Dedifferentiated amniotic fluid mesenchymal stem cell (primary cell): ENCODE results near the gene DMPK.
A peak's percentile ranks its signal among the peaks of the same experiment; 100 is the strongest.
"Not testable (repeated sequence)": the region's sequence is repeated elsewhere in the genome, so short reads cannot be mapped to it uniquely, and the experiment has no call there.

Experiments used
- DNase-seq: peaks from one replicate; pipeline ENCODE4 v3.0.0-alpha.2; 2016; ENCODE audit errors: extremely low spot score

DMPK gene

GRCh38 chr19:45814851-45815480 is 32.7 kb upstream of the DMPK start, which contains the start of gene RSPH6A:
TSS of gene RSPH6A (minus strand) at chr19:45815308. CDS start at chr19:45815176, 132 bp downstream.
- no peak for DNase-seq

- DNase-seq = no peak
These were observed 32.0 kb upstream of the DMPK start for GRCh38 chr19:45814166-45814780.

DNA sequence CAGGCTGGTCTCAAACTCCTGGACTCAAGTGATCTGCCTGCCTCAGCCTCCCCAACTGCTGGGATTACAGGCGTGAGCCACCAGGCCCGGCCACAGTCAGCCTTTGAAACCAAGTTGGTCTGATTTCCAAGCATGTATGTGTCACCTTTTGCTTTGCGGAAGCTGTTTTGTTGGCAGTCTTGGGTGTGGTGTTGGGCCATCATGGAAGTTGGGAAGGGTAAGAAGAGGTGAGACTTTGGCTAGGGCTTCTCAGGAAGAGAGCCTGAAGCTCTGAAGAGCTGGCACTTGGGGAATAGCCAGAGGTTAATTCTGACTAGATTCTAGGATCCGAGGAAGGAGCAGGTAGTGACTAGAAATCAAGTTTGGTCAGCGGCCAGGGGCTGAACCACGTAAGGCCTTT is 30.0 kb upstream of the DMPK start:
- DNase-seq = no peak

DNA sequence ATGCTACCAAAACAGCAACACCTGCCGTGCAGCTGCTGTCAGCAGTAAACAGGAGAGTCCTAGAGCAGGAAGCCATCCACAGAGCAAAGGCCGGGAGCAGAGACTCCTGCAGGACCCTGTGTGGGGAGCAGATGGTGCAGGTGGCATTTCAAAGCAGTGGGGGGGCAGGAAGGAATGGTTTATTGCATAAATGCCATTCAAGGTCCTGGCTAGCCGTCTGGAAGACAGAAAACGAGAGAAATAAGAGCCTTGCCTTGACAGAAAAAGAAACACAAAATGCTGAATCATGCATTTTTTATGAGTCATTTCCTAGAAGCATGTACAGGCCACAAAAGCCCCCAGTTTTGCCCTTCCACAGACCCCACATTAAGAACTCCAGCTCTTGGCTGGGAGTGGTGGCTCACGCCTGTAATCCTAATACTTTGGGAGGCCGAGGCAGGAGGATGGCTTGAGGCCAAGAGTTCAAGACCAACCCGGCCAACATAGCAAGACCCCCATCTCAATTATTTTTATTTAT is 27.4 kb upstream of the DMPK start:
- peak; percentile 47 for DNase-seq

DNA sequence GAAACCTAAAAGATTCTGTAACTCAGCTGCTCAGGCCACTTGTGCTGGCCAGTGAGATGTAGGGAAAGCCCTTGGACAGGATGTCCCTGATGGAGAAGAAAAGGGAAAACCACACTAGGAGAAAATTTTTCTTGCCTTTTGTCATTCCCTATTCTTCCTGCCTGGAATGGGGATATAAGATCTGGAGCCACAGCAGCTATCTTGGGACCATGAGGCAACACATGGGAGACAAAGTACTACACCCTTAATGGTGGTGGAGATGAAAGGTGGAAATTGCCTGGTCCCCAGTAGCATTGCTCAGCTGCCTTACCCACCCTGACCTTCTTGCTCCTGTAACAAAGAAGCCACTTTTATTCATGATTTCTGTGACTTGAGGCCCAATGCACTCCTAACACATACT is 23.4 kb upstream of the DMPK start:
- no peak for DNase-seq

- DNase-seq = no peak
These were observed 22.6 kb upstream of the DMPK start for GRCh38 chr19:45804959-45805230.

DNA sequence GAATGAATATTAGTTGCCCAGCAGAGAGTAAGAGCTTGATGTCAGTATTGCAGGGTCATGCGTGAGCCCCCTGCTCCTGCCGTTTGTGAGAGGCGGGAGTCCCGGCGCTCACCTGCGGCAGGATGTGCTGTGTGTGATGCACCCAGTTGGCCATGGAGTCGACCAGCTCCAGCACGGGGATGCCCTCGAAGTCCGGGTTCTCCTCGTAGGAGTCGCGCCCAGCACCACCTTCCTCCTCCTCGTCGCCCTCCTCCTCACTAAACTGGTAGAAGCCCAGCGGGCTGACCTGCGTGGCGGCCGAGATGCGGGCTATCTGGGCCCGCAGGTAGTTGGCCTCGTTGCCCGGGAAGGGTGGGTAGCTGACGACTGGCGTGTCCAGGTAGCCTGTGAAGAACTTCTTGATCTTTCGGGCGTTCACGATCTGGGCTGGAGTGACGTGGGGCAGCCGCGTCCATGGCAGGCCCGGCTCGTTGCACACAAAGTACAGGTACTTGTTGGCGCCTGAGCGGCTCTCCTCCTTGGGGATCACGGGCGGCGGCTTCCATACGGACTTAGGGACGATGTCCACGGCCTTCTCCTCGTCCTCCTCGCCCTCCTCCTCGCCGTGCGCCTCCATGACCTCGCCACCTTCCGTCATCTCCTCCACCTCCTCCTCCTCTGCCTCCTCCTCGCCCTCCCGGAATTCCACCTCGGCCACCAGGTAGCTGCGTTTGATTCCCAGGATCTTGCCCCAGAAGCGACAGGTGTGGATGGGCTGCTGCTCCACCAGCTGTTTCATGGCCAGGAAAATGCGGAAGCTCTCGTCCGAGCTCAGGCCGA is 22.1 kb upstream of the DMPK start:
- DNase-seq = no peak

GRCh38 chr19:45801603-45802175 is 19.4 kb upstream of the DMPK start:
- no peak for DNase-seq

DNA sequence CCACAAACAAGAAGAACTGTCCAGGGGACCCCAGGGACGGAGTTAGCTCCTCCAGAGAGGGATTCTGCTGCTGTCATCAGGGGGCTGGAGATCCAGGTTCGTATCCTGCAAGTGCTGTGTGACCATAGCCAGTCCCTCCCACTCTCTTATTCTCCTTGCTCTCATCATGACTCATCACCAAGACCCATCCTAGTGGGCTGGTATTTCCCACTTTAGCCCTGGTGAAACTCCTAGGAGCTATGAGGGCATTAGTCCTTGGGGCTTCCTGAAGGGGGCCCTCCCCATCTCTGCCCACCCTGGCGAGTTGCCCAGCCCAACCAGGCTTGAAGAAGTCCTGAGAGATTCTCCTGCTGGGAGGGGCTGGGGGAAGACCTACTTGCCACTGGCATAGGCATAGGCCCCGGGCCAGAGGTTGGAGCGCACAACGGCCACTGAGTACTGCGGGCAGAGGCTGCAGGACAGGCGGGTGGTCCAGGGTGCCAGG is 17.8 kb upstream of the DMPK start:
- no peak for DNase-seq

DNA sequence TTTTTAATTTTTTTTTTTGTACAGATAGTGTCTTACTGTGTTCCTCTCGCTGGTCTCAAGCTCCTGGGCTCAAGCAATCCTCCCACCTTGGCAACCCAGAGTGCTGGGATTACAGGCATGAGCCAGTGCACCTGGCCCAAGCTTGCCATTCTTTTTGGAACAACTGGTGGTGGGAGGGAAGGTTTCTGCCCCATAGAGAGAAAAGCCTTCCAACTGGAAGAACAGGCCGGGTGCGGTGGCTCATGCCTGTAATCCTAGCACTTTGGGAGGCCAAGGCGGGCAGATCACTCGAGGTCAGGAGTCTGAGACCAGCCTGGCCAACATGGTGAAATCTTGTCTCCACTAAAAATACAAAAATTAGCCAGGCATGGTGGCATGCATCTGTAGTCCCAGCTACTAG is 17.3 kb upstream of the DMPK start:
- not testable (repeated sequence) for DNase-seq

- DNase-seq = peak; percentile 88
These were observed 16.8 kb upstream of the DMPK start for GRCh38 chr19:45798995-45799517.

DNA sequence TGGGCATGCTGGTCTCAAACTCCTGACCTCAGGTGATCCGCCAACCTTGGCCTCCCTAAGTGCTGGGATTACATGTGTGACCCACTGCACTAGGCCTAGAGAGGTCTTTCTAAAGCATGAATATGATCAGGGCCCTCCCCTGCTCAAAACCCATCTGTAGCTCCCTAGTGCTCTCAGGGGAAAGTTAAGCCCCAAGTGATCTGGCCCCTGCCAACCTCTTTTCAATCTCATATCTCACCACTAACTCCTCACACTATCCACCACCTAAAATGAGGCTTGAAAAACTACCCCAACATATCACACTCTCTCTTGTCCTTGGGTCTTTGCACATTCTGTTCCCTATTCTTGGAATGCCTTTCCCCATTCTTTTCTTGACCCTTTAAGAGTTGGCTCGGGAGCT is 12.3 kb upstream of the DMPK start:
- DNase-seq = no peak

GRCh38 chr19:45793876-45794275 is 11.6 kb upstream of the DMPK start:
- no peak for DNase-seq

GRCh38 chr19:45793178-45793564 is 10.9 kb upstream of the DMPK start:
- DNase-seq = no peak

DNA sequence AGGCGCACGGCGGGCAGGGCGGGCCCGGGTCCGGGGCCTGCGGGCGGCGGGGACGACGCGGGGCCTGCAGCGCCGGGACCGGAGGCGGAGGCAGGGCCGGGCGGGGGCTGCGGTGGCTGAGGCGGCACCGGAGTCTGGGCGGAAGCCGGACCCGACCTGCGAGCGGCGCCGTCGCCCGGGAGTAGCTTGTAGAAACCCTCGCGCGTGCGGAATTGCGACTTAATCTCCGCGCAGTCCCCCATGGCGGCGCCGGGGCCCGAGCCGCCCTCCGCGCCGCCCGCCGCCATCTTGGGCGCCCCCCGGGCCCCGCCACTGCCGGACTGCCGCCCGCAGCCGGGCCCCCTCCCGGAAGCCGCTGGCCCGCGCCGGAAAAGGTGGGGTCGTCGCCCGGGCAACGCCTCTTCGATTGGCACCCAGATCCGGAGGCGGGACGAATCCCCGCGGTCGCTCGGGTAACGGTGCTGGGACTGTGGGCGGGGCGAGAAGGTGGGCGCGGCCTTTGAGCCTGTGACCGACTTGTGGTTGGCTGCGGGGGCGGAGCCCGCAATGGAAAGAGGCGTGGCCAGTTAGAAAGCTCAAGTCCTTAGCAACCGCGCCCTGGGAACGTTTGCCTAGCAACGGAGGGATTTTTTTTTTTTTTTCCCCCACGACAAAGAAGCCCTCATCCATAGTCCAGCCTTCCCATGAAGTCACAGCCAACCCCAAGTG is 10.3 kb upstream of the DMPK start, which contains the start of gene DMWD:
TSS of gene DMWD (minus strand) at position 376 of the 708 bp plus-strand sequence. CDS start at position 287, 89 bp downstream.
- peak; percentile 99 for DNase-seq

DNA sequence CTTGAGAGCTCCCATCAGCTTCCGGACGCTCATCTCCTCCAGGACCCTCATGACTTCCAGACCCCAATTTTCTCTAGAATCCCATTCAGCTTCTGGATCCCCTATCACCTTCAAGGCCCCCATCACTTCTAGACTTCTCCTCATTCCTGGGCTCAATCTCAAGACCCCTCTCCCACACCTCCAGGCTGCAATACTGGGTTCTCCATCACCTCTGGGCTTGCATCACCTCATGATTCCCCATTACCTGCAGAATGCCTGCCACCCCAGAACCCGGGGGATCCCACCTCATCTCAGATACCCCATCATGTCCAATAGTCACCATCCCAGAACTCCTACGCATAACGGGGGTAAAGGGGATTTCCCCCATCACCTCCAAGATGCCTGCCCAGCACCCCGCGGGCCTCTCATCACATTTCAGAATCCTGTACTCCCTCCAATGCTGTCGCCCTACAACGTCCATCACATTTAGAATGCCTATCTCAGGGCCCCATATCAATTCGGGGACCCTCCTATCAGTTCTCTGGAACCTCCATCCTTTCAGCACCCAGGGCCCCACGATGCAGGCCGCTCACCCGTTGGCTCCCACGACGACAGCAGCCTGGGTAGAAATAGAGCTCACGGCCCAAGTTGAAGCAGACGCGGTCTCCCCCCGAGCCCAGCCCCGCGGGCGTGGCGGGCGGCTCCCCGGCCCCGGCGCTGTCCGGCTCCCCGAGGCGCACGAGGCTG is 9.6 kb upstream of the DMPK start:
- DNase-seq = peak; percentile 14

DNA sequence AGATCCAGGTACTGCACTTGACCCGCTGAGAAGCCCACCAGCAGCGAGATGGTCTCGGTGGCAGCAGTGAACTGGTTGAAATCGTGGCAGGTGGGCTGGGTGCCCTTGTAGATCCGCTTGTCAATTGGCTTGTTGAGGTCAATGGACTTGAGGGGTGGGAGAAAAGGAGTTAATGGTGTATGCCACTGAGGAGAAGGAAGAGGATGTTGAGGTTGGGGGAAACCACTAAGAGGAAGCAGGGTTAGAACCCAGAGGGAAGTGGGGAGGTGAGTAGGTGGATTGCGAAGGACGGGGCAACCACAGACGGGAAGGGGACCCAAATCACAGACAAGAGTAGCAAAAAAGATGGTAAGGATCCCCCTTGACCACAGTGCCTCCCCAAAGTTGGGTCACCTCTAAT is 8.7 kb upstream of the DMPK start:
- no peak for DNase-seq

- DNase-seq = peak; percentile 12
These were observed 6.9 kb upstream of the DMPK start for GRCh38 chr19:45789035-45789786.

DNA sequence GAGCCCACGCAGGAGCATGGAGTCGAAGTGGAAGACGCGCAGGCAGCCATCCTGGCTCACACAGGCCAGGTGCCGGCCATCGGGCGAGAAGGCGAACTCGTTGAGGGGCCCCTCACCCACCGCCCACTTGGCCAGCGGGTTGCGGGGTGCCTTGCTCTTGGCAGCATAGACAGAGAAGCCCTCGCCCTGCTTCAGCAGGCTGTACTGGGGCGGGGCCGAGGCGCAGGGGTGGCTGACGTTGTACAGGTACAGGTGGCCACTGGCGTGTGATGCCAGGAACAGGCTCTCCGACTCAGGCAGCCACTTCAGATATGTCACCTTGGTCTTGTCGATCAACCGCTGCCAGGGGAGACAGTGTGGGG is 4.2 kb upstream of the DMPK start:
- DNase-seq = peak; percentile 11
